WTC11 (cell line): Measurements from ENCODE around the gene PIAS3. TPM values are rescaled to one million over a fixed set of nuclear protein-coding genes. Genes with fewer than 3 reads are reported as not detected.
"Not testable (repeated sequence)": the region's sequence is repeated elsewhere in the genome, so short reads cannot be mapped to it uniquely, and the experiment has no call there.

Experiments
- ATAC-seq: fragments of 200-7000 bp; cut with Tn5 transposase; 2 replicates; pipeline ENCODE4 v1.10.0; 2021; ENCODE audit warnings: mild to moderate bottlenecking, moderate library complexity
- CTCF ChIA-PET: fragments of 300-600 bp; sonication (Branson Sonifier 250); formaldehyde crosslinking; loops from one replicate; lab custom pipeline; 2021; ENCODE audit warnings: antibody characterized with exemption; lab: Charles Lee
- POLR2A ChIA-PET: fragments of 350-600 bp; sonication (Branson Sonifier 250); formaldehyde crosslinking; loops from one replicate; lab custom pipeline; 2021; ENCODE audit warnings: antibody characterized with exemption; lab: Charles Lee
- DNase-seq: peaks from one replicate; pipeline ENCODE4 v3.0.0; 2021; ENCODE audit warnings: low spot score
- H3K27ac Mint-ChIP-seq: 2 replicates; pipeline ENCODE4 v1.8.0; 2021; ENCODE audit warnings: mixed read lengths
- H3K27me3 Mint-ChIP-seq: 2 replicates; pipeline ENCODE4 v1.8.0; 2021; ENCODE audit warnings: low read depth, mild to moderate bottlenecking, moderate library complexity, mixed read lengths
- H3K36me3 Mint-ChIP-seq: 2 replicates; pipeline ENCODE4 v1.8.0; 2021; ENCODE audit warnings: mixed read lengths
- H3K4me1 Mint-ChIP-seq: 2 replicates; pipeline ENCODE4 v1.8.0; 2022; ENCODE audit warnings: mixed read lengths
- H3K4me3 Mint-ChIP-seq: 2 replicates; pipeline ENCODE4 v1.8.0; 2021; ENCODE audit warnings: mild to moderate bottlenecking, moderate library complexity, mixed read lengths
- H3K9me3 Mint-ChIP-seq: 2 replicates; pipeline ENCODE4 v1.8.0; 2021; ENCODE audit warnings: mixed read lengths
- ARID4B ChIP-seq: sonication (generic); formaldehyde crosslinking; IDR thresholded peaks from 2 replicates; pipeline ENCODE4 v1.8.0; 2023; ENCODE audit warnings: missing genetic modification reagents, mild to moderate bottlenecking, borderline replicate concordance
- ATF2 ChIP-seq: sonication (generic); formaldehyde crosslinking; IDR thresholded peaks from 2 replicates; pipeline ENCODE4 v1.8.1; 2022; ENCODE audit warnings: low read depth, missing genetic modification reagents, borderline replicate concordance
- CREM ChIP-seq: sonication (generic); formaldehyde crosslinking; IDR thresholded peaks from 2 replicates; pipeline ENCODE4 v1.8.1; 2022; ENCODE audit warnings: mild to moderate bottlenecking, missing genetic modification reagents, moderate library complexity
- CTCF ChIP-seq: fragments of 200-600 bp; IDR thresholded peaks from 2 replicates; pipeline ENCODE4 v1.8.0; 2022; ENCODE audit warnings: antibody characterized with exemption
- ESRRA ChIP-seq: sonication (generic); formaldehyde crosslinking; IDR thresholded peaks from 2 replicates; pipeline ENCODE4 v1.8.1; 2022; ENCODE audit warnings: mild to moderate bottlenecking, missing genetic modification reagents, borderline replicate concordance
- IRF1 ChIP-seq: sonication (generic); formaldehyde crosslinking; IDR thresholded peaks from 2 replicates; pipeline ENCODE4 v1.8.0; 2023; ENCODE audit warnings: missing genetic modification reagents
- MAX ChIP-seq: sonication (generic); formaldehyde crosslinking; IDR thresholded peaks from 2 replicates; pipeline ENCODE4 v1.8.0; 2022; ENCODE audit warnings: mild to moderate bottlenecking, missing genetic modification reagents
- MXD4 ChIP-seq: fragments of 250-450 bp; sonication (Bioruptor Pico); IDR thresholded peaks from 2 replicates; pipeline ENCODE4 v1.8.0; 2021; ENCODE audit warnings: mild to moderate bottlenecking, moderate library complexity, borderline replicate concordance
- NR2C2 ChIP-seq: sonication (generic); formaldehyde crosslinking; IDR thresholded peaks from 2 replicates; pipeline ENCODE4 v1.8.0; 2022; ENCODE audit warnings: mild to moderate bottlenecking, missing genetic modification reagents
- OVOL2 ChIP-seq: fragments of 250-450 bp; sonication (Bioruptor Pico); IDR thresholded peaks from 2 replicates; pipeline ENCODE4 v1.9.0; 2021; ENCODE audit warnings: mild to moderate bottlenecking, borderline replicate concordance
- PRRX2 ChIP-seq: fragments of 250-450 bp; sonication (Bioruptor Pico); IDR thresholded peaks from 2 replicates; pipeline ENCODE4 v1.8.0; 2021; ENCODE audit warnings: mild to moderate bottlenecking
- TEAD1 ChIP-seq: sonication (generic); formaldehyde crosslinking; IDR thresholded peaks from 2 replicates; pipeline ENCODE4 v1.8.0; 2022; ENCODE audit warnings: mild to moderate bottlenecking, missing genetic modification reagents
- ZNF263 ChIP-seq: sonication (generic); formaldehyde crosslinking; IDR thresholded peaks from 2 replicates; pipeline ENCODE4 v1.8.1; 2022; ENCODE audit warnings: low read depth, mild to moderate bottlenecking, moderate library complexity, missing genetic modification reagents
- ZNF396 ChIP-seq: fragments of 250-450 bp; sonication (Bioruptor Pico); IDR thresholded peaks from 2 replicates; pipeline ENCODE4 v1.8.0; 2021; ENCODE audit warnings: mild to moderate bottlenecking, moderate library complexity, borderline replicate concordance
- ZNF671 ChIP-seq: fragments of 250-450 bp; sonication (Bioruptor Pico); IDR thresholded peaks from 2 replicates; pipeline ENCODE4 v1.8.0; 2021; ENCODE audit warnings: mild to moderate bottlenecking
- total RNA-seq: library from RNA; stranded (reverse); gene quantifications from 3 replicates; pipeline ENCODE4 v1.2.3, GENCODE V29; 2021
- TF ChIP-seq, protein P1 (sequence below): fragments of 250-450 bp; sonication (Bioruptor Pico); IDR thresholded peaks from 2 replicates; pipeline ENCODE4 v1.9.0; 2021; ENCODE audit warnings: mild to moderate bottlenecking
- TF ChIP-seq, protein P2 (sequence below): fragments of 250-450 bp; sonication (Bioruptor Pico); conservative IDR thresholded peaks from 2 replicates; pipeline ENCODE4 v1.9.0; 2021; ENCODE audit warnings: mild to moderate bottlenecking
- TF ChIP-seq, protein P3 (sequence below): sonication (generic); formaldehyde crosslinking; IDR thresholded peaks from 2 replicates; pipeline ENCODE4 v1.8.0; 2022; ENCODE audit warnings: missing genetic modification reagents

The PIAS3 gene
- total RNA-seq, 1 experiment from 2014 or later: 44.9 TPM

GRCh38 chr1:145812977-145813810 is 45.7 kb downstream of the PIAS3 start:
- H3K9me3 Mint-ChIP-seq, CTCF ChIA-PET, H3K27ac Mint-ChIP-seq, H3K4me3 Mint-ChIP-seq, DNase-seq, ATAC-seq, H3K27me3 Mint-ChIP-seq, H3K4me1 Mint-ChIP-seq, H3K36me3 Mint-ChIP-seq, POLR2A ChIA-PET: not testable (repeated sequence)

- ATAC-seq: no peak
- H3K4me1 Mint-ChIP-seq: peaks cover 30% of the 10 kb centered on the region
- H3K9me3 Mint-ChIP-seq: no peaks in the 10 kb centered on the region
- CTCF ChIA-PET: interaction anchor here (2.2 kb wide), 1 partner anchor 39 kb away, joined by 10 read pairs; the partner anchor contains the start of gene NUDT17
- H3K27ac Mint-ChIP-seq: no peak overlapping the region
- no peaks in the 10 kb centered on the region for H3K27me3 Mint-ChIP-seq
- no peak overlapping the region for H3K4me3 Mint-ChIP-seq
- H3K36me3 Mint-ChIP-seq: no peaks in the 10 kb centered on the region
- DNase-seq: no peak
- POLR2A ChIA-PET: no interaction called here
- no peak for TF ChIP-seq NR2C2
- no peak for TF ChIP-seq ZNF671 (CRISPR knock-in tag)
- no peak for TF ChIP-seq ARID4B (CRISPR knock-in tag)
- no peak for TF ChIP-seq MAX (CRISPR knock-in tag)
- no peak for TF ChIP-seq PRRX2
- TF ChIP-seq, protein P1, sequence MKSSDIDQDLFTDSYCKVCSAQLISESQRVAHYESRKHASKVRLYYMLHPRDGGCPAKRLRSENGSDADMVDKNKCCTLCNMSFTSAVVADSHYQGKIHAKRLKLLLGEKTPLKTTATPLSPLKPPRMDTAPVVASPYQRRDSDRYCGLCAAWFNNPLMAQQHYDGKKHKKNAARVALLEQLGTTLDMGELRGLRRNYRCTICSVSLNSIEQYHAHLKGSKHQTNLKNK (CRISPR knock-in tag): no peak
- no peak for TF ChIP-seq CREM (CRISPR knock-in tag)
- TF ChIP-seq, protein P2, sequence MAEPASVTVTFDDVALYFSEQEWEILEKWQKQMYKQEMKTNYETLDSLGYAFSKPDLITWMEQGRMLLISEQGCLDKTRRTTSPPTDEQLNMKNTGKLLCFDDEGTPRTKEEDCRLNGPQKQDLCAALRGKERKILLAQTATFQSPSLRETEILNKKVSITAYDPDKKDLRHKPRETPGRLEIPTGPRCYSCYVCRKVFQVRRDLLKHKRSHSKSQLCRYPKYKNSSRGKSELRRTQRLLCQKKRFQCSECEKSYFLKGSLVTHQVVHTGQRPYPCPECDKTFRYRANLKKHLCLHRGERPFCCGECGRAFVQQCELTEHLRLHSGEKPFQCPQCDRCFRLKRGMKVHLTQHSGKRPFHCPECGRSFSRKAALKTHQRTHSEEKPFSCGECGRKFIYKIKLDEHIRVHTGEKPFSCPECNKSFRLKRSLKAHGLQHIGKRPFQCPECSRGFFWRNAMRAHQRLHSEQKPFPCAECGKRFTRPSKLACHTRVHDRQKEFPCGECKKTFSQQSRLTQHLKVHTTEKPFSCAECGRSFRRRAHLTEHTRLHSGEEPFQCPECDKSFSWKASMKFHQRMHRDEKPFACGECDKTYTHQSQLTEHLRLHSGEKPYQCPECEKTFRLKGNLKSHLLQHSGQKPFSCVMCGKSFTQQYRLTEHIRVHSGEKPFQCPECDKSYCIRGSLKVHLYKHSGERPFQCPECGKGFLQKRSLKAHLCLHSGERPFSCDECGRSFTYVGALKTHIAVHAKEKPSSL (CRISPR knock-in tag): no peak
- TF ChIP-seq ESRRA (CRISPR knock-in tag): no peak
- TF ChIP-seq, protein P3, sequence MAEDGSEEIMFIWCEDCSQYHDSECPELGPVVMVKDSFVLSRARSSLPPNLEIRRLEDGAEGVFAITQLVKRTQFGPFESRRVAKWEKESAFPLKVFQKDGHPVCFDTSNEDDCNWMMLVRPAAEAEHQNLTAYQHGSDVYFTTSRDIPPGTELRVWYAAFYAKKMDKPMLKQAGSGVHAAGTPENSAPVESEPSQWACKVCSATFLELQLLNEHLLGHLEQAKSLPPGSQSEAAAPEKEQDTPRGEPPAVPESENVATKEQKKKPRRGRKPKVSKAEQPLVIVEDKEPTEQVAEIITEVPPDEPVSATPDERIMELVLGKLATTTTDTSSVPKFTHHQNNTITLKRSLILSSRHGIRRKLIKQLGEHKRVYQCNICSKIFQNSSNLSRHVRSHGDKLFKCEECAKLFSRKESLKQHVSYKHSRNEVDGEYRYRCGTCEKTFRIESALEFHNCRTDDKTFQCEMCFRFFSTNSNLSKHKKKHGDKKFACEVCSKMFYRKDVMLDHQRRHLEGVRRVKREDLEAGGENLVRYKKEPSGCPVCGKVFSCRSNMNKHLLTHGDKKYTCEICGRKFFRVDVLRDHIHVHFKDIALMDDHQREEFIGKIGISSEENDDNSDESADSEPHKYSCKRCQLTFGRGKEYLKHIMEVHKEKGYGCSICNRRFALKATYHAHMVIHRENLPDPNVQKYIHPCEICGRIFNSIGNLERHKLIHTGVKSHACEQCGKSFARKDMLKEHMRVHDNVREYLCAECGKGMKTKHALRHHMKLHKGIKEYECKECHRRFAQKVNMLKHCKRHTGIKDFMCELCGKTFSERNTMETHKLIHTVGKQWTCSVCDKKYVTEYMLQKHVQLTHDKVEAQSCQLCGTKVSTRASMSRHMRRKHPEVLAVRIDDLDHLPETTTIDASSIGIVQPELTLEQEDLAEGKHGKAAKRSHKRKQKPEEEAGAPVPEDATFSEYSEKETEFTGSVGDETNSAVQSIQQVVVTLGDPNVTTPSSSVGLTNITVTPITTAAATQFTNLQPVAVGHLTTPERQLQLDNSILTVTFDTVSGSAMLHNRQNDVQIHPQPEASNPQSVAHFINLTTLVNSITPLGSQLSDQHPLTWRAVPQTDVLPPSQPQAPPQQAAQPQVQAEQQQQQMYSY (CRISPR knock-in tag): no peak
- TF ChIP-seq TEAD1: no peak
- no peak for TF ChIP-seq CTCF
- TF ChIP-seq OVOL2 (CRISPR knock-in tag): no peak
- TF ChIP-seq ATF2 (CRISPR knock-in tag): no peak
- TF ChIP-seq ZNF396: no peak
- no peak for TF ChIP-seq IRF1 (CRISPR knock-in tag)
- no peak for TF ChIP-seq ZNF263 (CRISPR knock-in tag)
- TF ChIP-seq MXD4: no peak
These were observed 52.0 kb downstream of the PIAS3 start for GRCh38 chr1:145806844-145807243.
